Measurements from ENCODE around the gene DKC1.

DNA sequence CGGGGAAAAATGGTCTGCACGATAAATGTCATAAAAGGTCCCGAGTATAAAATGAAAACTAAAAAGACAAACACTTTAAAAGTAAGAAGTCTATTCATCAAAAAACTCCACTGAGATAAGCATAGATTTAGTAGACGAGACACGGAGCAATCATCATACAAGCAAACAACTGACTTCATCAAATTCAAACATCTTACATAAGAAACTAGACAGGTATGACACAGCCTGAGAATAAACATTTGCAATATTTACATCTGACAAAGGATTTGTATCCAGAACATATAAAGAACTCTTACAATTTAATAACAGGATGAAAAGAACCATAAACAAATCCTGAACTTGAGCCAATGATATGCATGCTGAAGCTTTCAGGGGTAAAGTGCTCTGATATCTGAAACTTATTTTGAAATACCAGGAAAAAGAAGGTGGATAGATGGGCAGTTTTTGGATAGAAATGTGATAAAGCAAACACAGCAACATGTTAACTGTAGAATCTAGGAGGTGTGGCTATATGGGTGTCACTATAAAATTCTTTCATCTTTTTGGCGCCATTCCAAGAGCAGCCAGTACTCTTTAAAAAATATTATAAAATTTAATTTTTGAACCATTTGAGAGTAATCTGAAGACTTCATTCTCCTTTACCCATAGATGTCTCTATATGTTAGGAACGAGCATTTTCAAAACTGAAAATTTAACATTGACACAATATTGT is 30.6 kb downstream of the DKC1 start:
- TF ChIP-seq POLR2A (IDR thresholded peaks at IDR 0.05): no peak
- TF ChIP-seq, protein P1, sequence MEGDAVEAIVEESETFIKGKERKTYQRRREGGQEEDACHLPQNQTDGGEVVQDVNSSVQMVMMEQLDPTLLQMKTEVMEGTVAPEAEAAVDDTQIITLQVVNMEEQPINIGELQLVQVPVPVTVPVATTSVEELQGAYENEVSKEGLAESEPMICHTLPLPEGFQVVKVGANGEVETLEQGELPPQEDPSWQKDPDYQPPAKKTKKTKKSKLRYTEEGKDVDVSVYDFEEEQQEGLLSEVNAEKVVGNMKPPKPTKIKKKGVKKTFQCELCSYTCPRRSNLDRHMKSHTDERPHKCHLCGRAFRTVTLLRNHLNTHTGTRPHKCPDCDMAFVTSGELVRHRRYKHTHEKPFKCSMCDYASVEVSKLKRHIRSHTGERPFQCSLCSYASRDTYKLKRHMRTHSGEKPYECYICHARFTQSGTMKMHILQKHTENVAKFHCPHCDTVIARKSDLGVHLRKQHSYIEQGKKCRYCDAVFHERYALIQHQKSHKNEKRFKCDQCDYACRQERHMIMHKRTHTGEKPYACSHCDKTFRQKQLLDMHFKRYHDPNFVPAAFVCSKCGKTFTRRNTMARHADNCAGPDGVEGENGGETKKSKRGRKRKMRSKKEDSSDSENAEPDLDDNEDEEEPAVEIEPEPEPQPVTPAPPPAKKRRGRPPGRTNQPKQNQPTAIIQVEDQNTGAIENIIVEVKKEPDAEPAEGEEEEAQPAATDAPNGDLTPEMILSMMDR (IDR thresholded peaks at IDR 0.05 in 8 of 11, conservative IDR thresholded peaks at IDR 0.05 in 3 of 11): no peak
- TF ChIP-seq POLR2AphosphoS5 (IDR thresholded peaks at IDR 0.05): no peak
